Measurements from ENCODE around the gene RBM33. TPM values are rescaled to one million over a fixed set of nuclear protein-coding genes. Genes with fewer than 3 reads are reported as not detected.

RBM33 gene
- polyA plus RNA-seq, 1 donor (not counting 4 experiments of a cell fraction or from before 2014, with no cell fraction given): 8.9 TPM

DNA sequence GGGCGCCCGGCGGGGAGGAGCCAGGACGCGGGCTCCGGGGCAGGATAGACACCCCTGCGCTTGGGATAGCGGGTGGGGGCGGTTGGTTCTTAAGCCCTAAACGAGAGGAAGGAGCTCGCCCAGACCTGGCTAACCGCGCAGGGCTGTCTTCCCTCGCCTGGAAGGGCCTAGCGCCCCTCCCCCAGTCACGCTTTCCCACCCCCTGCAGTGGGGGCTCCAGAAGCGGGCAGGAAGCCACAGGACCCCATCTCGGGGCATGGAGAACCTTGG, 161.3 kb downstream of the RBM33 start:
- H3K4me2 ChIP-seq (ENCODE audit: control insufficient read depth, extremely low read depth, insufficient read depth, low read depth, low read length): peak overlapping the region; percentile 81
- H3K9ac ChIP-seq (ENCODE audit: control insufficient read depth, extremely low read depth, insufficient read depth, low read length): no peak overlapping the region
- H3K27me3 ChIP-seq (ENCODE audit: control insufficient read depth, extremely low read depth, insufficient read depth, low read length): peaks cover 91% of the 10 kb centered on the region
- DNase-seq (ENCODE audit: low read depth, low spot score): no peak
- no peaks in the 10 kb centered on the region for H3K9me1 ChIP-seq (ENCODE audit: control insufficient read depth, extremely low read depth, insufficient read depth, low read length)
- no peaks in the 10 kb centered on the region for H3K79me2 ChIP-seq (ENCODE audit: control insufficient read depth, insufficient read depth, low read length)
- H4K20me1 ChIP-seq (ENCODE audit: control insufficient read depth, extremely low read depth, insufficient read depth, low read length): no peaks in the 10 kb centered on the region
- no peaks in the 10 kb centered on the region for H3K36me3 ChIP-seq (ENCODE audit: control insufficient read depth in 2 of 2, extremely low read depth in 1 of 2, insufficient read depth in 2 of 2, low read length in 2 of 2)
- dilution Hi-C loops (cut with MboI; ENCODE audit: extremely low pct_ligation_motif_present, low sequenced_read_pairs): loop anchor here (25.0 kb wide), 1 partner anchor 882 kb away; no protein-coding TSS in a partner anchor
- TF ChIP-seq, protein P1, sequence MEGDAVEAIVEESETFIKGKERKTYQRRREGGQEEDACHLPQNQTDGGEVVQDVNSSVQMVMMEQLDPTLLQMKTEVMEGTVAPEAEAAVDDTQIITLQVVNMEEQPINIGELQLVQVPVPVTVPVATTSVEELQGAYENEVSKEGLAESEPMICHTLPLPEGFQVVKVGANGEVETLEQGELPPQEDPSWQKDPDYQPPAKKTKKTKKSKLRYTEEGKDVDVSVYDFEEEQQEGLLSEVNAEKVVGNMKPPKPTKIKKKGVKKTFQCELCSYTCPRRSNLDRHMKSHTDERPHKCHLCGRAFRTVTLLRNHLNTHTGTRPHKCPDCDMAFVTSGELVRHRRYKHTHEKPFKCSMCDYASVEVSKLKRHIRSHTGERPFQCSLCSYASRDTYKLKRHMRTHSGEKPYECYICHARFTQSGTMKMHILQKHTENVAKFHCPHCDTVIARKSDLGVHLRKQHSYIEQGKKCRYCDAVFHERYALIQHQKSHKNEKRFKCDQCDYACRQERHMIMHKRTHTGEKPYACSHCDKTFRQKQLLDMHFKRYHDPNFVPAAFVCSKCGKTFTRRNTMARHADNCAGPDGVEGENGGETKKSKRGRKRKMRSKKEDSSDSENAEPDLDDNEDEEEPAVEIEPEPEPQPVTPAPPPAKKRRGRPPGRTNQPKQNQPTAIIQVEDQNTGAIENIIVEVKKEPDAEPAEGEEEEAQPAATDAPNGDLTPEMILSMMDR (optimal IDR thresholded peaks at IDR 0.05 in 1 of 3, IDR thresholded peaks at IDR 0.05 in 1 of 3, conservative IDR thresholded peaks at IDR 0.05 in 1 of 3; ENCODE audit: extremely low read depth in 1 of 3, insufficient read depth in 2 of 3, low read length in 3 of 3): no peak
- TF ChIP-seq EZH2 (IDR thresholded peaks at IDR 0.05; ENCODE audit: low read length): no peak
- no peaks in the 10 kb centered on the region for H3K9me3 ChIP-seq (ENCODE audit: control insufficient read depth, low read depth, low read length)
- H3K4me3 ChIP-seq (ENCODE audit: control insufficient read depth in 2 of 3, extremely low read depth in 1 of 3, insufficient read depth in 2 of 3, low read depth in 1 of 3, low read length in 3 of 3): peak overlapping the region; percentile 31 to 67 (median 51)
- no peak overlapping the region for H3K27ac ChIP-seq (ENCODE audit: control insufficient read depth, insufficient read depth, low read length)
- peaks cover 13% of the 10 kb centered on the region for H3K4me1 ChIP-seq (ENCODE audit: control insufficient read depth, extremely low read depth, insufficient read depth, low read length)
- H2AFZ ChIP-seq (ENCODE audit: control insufficient read depth, low read length): peak overlapping the region; percentile 64
- FAIRE-seq: no peak

DNA sequence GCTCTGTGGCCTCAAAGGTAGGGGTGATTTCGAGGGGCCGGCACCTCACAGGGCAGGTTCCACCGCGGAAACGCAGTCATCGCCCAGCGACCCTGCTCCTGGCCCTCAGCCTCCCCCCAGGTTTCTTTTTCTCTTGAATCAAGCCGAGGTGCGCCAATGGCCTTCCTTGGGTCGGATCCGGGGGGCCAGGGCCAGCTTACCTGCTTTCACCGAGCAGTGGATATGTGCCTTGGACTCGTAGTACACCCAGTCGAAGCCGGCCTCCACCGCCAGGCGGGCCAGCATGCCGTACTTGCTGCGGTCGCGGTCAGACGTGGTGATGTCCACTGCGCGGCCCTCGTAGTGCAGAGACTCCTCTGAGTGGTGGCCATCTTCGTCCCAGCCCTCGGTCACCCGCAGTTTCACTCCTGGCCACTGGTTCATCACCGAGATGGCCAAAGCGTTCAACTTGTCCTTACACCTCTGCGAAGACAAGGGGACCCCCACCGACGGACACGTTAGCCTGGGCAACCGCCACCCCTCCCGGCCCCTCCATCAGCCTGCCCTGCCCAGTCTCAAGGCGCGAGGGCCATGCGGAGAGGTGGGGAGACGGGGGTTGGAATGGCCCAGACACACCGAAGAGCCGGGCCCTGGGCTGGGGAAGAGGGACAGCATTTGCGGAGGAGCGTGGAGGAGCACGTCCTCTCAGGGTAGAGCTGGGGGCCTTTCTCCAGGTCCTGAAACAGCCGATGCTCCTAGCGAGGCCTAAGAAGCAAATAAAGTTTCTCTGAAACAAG, 161.8 kb downstream of the RBM33 start:
- peaks cover 91% of the 10 kb centered on the region for H3K27me3 ChIP-seq (ENCODE audit: control insufficient read depth, extremely low read depth, insufficient read depth, low read length)
- H3K4me3 ChIP-seq (ENCODE audit: control insufficient read depth in 2 of 3, extremely low read depth in 1 of 3, insufficient read depth in 2 of 3, low read depth in 1 of 3, low read length in 3 of 3): no peak overlapping the region
- H3K9ac ChIP-seq (ENCODE audit: control insufficient read depth, extremely low read depth, insufficient read depth, low read length): no peak overlapping the region
- FAIRE-seq (no peak), DNase-seq (ENCODE audit: low read depth, low spot score) (no peak)
- no peaks in the 10 kb centered on the region for H3K36me3 ChIP-seq (ENCODE audit: control insufficient read depth in 2 of 2, extremely low read depth in 1 of 2, insufficient read depth in 2 of 2, low read length in 2 of 2)
- no peaks in the 10 kb centered on the region for H3K9me1 ChIP-seq (ENCODE audit: control insufficient read depth, extremely low read depth, insufficient read depth, low read length)
- TF ChIP-seq, protein P1 (optimal IDR thresholded peaks at IDR 0.05 in 1 of 3, IDR thresholded peaks at IDR 0.05 in 1 of 3, conservative IDR thresholded peaks at IDR 0.05 in 1 of 3; ENCODE audit: extremely low read depth in 1 of 3, insufficient read depth in 2 of 3, low read length in 3 of 3): no peak
- no peak for TF ChIP-seq EZH2 (IDR thresholded peaks at IDR 0.05; ENCODE audit: low read length)
- H3K4me1 ChIP-seq (ENCODE audit: control insufficient read depth, extremely low read depth, insufficient read depth, low read length): peaks cover 13% of the 10 kb centered on the region
- dilution Hi-C loops (cut with MboI; ENCODE audit: extremely low pct_ligation_motif_present, low sequenced_read_pairs): loop anchor here (25.0 kb wide), 1 partner anchor 881 kb away; no protein-coding TSS in a partner anchor
- no peaks in the 10 kb centered on the region for H3K79me2 ChIP-seq (ENCODE audit: control insufficient read depth, insufficient read depth, low read length)
- no peaks in the 10 kb centered on the region for H4K20me1 ChIP-seq (ENCODE audit: control insufficient read depth, extremely low read depth, insufficient read depth, low read length)
- H3K9me3 ChIP-seq (ENCODE audit: control insufficient read depth, low read depth, low read length): no peaks in the 10 kb centered on the region
- no peak overlapping the region for H2AFZ ChIP-seq (ENCODE audit: control insufficient read depth, low read length)
- no peak overlapping the region for H3K27ac ChIP-seq (ENCODE audit: control insufficient read depth, insufficient read depth, low read length)
- H3K4me2 ChIP-seq (ENCODE audit: control insufficient read depth, extremely low read depth, insufficient read depth, low read depth, low read length): no peak overlapping the region
